IMR-90 (cell line): Measurements from ENCODE around the gene PUS3. TPM values are rescaled to one million over a fixed set of nuclear protein-coding genes. Genes with fewer than 3 reads are reported as not detected.

ENCODE experiments used
- ATAC-seq: fragments of 200-7000 bp; cut with Tn5 transposase; 2 replicates; pipeline ENCODE4 v1.9.1; 2020; ENCODE audit warnings: low read depth, mild to moderate bottlenecking, moderate library complexity
- BruUV-seq: library from RNA; stranded (reverse); fragments of 400-500 nt; replicated peaks from 2 replicates; lab custom pipeline; 2021; lab: Mats Ljungman, UMichigan
- CTCF ChIA-PET: fragments of 300-600 bp; formaldehyde crosslinking; extraction: SDS; loops from one replicate; lab custom pipeline; 2021; ENCODE audit warnings: antibody characterized with exemption; lab: Yijun Ruan, JAX
- POLR2A ChIA-PET: fragments of 300-600 bp; sonication (Branson Sonifier 250); formaldehyde crosslinking; loops from one replicate; lab custom pipeline; 2022; ENCODE audit warnings: antibody characterized with exemption; ENCODE audit not compliant: unreplicated experiment; lab: Charles Lee
- DNase-seq: peaks from one replicate; pipeline ENCODE4 v3.0.0; 2013
- H2AFZ ChIP-seq: replicated peaks from 2 replicates; pipeline ENCODE3; 2013; ENCODE audit warnings: low read length, mild to moderate bottlenecking; ENCODE audit not compliant: poor library complexity
- H2AK5ac ChIP-seq: 2 replicates; pipeline ENCODE4 v1.6.1; 2013; ENCODE audit warnings: low read depth, low read length, inconsistent platforms
- H2AK9ac ChIP-seq: replicated peaks from 2 replicates; pipeline ENCODE3; 2013; ENCODE audit warnings: mild to moderate bottlenecking, low read depth, low read length, moderate library complexity; ENCODE audit not compliant: poor library complexity
- H2BK120ac ChIP-seq: 2 replicates; pipeline ENCODE4 v1.6.1; 2013; ENCODE audit warnings: low read depth, low read length, inconsistent platforms
- H2BK15ac ChIP-seq: 3 replicates; pipeline ENCODE4 v1.6.1; 2013; ENCODE audit warnings: low read depth, low read length, inconsistent platforms
- H2BK20ac ChIP-seq: 2 replicates; pipeline ENCODE4 v1.6.1; 2013; ENCODE audit warnings: low read depth, mild to moderate bottlenecking, inconsistent platforms, low read length, moderate library complexity
- H2BK5ac ChIP-seq: 2 replicates; pipeline ENCODE4 v1.6.1; 2013; ENCODE audit warnings: mild to moderate bottlenecking, low read depth, low read length, inconsistent platforms; ENCODE audit not compliant: poor library complexity, severe bottlenecking
- H3K14ac ChIP-seq: replicated peaks from 2 replicates; pipeline ENCODE4 v1.6.1; 2013; ENCODE audit warnings: low read depth, low read length, inconsistent platforms
- H3K18ac ChIP-seq: 2 replicates; pipeline ENCODE4 v1.6.1; 2013; ENCODE audit warnings: low read depth, low read length, control low read depth
- H3K23ac ChIP-seq: 2 replicates; pipeline ENCODE4 v1.6.1; 2013; ENCODE audit warnings: low read depth, low read length, inconsistent platforms
- H3K27ac ChIP-seq: 2 replicates; pipeline ENCODE4 v1.5.1; 2013; ENCODE audit warnings: mild to moderate bottlenecking, control low read depth, low read length; ENCODE audit not compliant: insufficient read depth
- H3K27me3 ChIP-seq: 2 replicates; pipeline ENCODE4 v1.6.1; 2013; ENCODE audit warnings: low read length; ENCODE audit not compliant: control insufficient read depth, insufficient read depth
- H3K36me3 ChIP-seq: 2 replicates; pipeline ENCODE4 v1.6.1; 2013; ENCODE audit warnings: low read length, mixed read lengths; ENCODE audit not compliant: control insufficient read depth, insufficient read depth
- H3K4ac ChIP-seq: 2 replicates; pipeline ENCODE4 v1.6.1; 2013; ENCODE audit warnings: low read depth, low read length, inconsistent platforms
- H3K4me1 ChIP-seq: 2 replicates; pipeline ENCODE4 v1.6.1; 2013; ENCODE audit warnings: low read length, mixed read lengths; ENCODE audit not compliant: control insufficient read depth, insufficient read depth
- H3K4me2 ChIP-seq: 2 replicates; pipeline ENCODE4 v1.6.1; 2013; ENCODE audit warnings: low read depth, mild to moderate bottlenecking, control low read depth, low read length, moderate library complexity
- H3K4me3 ChIP-seq: 2 replicates; pipeline ENCODE4 v1.5.1; 2013; ENCODE audit warnings: low read depth, mild to moderate bottlenecking, control low read depth, low read length, moderate library complexity; ENCODE audit not compliant: insufficient read depth
- H3K56ac ChIP-seq: 2 replicates; pipeline ENCODE4 v1.6.1; 2013; ENCODE audit warnings: low read length, inconsistent platforms; ENCODE audit not compliant: insufficient read depth; ENCODE audit errors: extremely low read depth
- H3K79me1 ChIP-seq, 2 experiments: 2 replicates each; pipeline ENCODE4 v1.6.1; 2013; ENCODE audit warnings: low read length in 2 of 2, inconsistent platforms in 1 of 2, low read depth in 1 of 2
- H3K9ac ChIP-seq: 2 replicates; pipeline ENCODE4 v1.6.1; 2013; ENCODE audit warnings: low read depth, low read length, control low read depth
- H3K9me1 ChIP-seq: 2 replicates; pipeline ENCODE4 v1.6.1; 2013; ENCODE audit warnings: low read length, inconsistent platforms; ENCODE audit not compliant: insufficient read depth
- H3K9me3 ChIP-seq: 2 replicates; pipeline ENCODE4 v1.6.1; 2013; ENCODE audit warnings: low read length; ENCODE audit not compliant: control insufficient read depth, insufficient read depth
- H4K20me1 ChIP-seq: 2 replicates; pipeline ENCODE4 v1.6.1; 2013; ENCODE audit warnings: low read length, inconsistent platforms; ENCODE audit not compliant: insufficient read depth
- H4K5ac ChIP-seq: 2 replicates; pipeline ENCODE4 v1.6.1; 2013; ENCODE audit warnings: mild to moderate bottlenecking, low read depth, low read length, control low read depth
- H4K8ac ChIP-seq, 2 experiments: 2 replicates each; pipeline ENCODE4 v1.6.1; 2013; ENCODE audit warnings: low read depth in 2 of 2, low read length in 2 of 2, control low read depth in 1 of 2, inconsistent platforms in 1 of 2
- H4K91ac ChIP-seq: 2 replicates; pipeline ENCODE4 v1.6.1; 2013; ENCODE audit warnings: low read depth, low read length, inconsistent platforms; ENCODE audit not compliant: insufficient read depth
- BHLHE40 ChIP-seq: fragments of 150-350 bp; IDR thresholded peaks from 2 replicates; pipeline ENCODE4 v1.6.1; 2016; ENCODE audit warnings: mild to moderate bottlenecking, low read depth, low read length
- CEBPB ChIP-seq: IDR thresholded peaks from 2 replicates; pipeline ENCODE4 v1.6.1; 2012; ENCODE audit warnings: low read depth, low read length, improper control_type of control experiment
- CHD1 ChIP-seq: IDR thresholded peaks from 2 replicates; pipeline ENCODE4 v1.6.1; 2012; ENCODE audit warnings: low read depth, low read length, improper control_type of control experiment
- FOS ChIP-seq: fragments of 150-350 bp; IDR thresholded peaks from 2 replicates; pipeline ENCODE4 v1.6.1; 2016; ENCODE audit warnings: low read depth, low read length
- MAFK ChIP-seq: IDR thresholded peaks from 2 replicates; pipeline ENCODE4 v1.6.1; 2012; ENCODE audit warnings: low read depth, low read length, improper control_type of control experiment
- MAZ ChIP-seq: IDR thresholded peaks from 2 replicates; pipeline ENCODE4 v1.6.1; 2012; ENCODE audit warnings: low read depth, mild to moderate bottlenecking, low read length, improper control_type of control experiment, moderate library complexity, borderline replicate concordance
- MXI1 ChIP-seq: IDR thresholded peaks from 2 replicates; pipeline ENCODE4 v1.6.1; 2012; ENCODE audit warnings: low read depth, mild to moderate bottlenecking, low read length, moderate library complexity, borderline replicate concordance
- NFE2L2 ChIP-seq: fragments of 150-350 bp; IDR thresholded peaks from 2 replicates; pipeline ENCODE4 v1.6.1; 2016; ENCODE audit warnings: low read depth, mild to moderate bottlenecking, low read length
- POLR2A ChIP-seq: IDR thresholded peaks from 2 replicates; pipeline ENCODE4 v1.6.1; 2012; ENCODE audit warnings: mild to moderate bottlenecking, low read depth, low read length
- RAD21 ChIP-seq: IDR thresholded peaks from 2 replicates; pipeline ENCODE4 v1.6.1; 2012; ENCODE audit warnings: low read length, improper control_type of control experiment
- RCOR1 ChIP-seq: IDR thresholded peaks from 2 replicates; pipeline ENCODE4 v1.6.1; 2012; ENCODE audit warnings: mild to moderate bottlenecking, low read length, improper control_type of control experiment; ENCODE audit not compliant: insufficient replicate concordance
- RFX5 ChIP-seq: IDR thresholded peaks from 2 replicates; pipeline ENCODE4 v1.8.0; 2012; ENCODE audit warnings: low read depth, mild to moderate bottlenecking, low read length, moderate library complexity
- SMC3 ChIP-seq: fragments of 150-350 bp; IDR thresholded peaks from 2 replicates; pipeline ENCODE4 v1.6.1; 2016; ENCODE audit warnings: low read depth, mild to moderate bottlenecking, antibody characterized with exemption, low read length, moderate library complexity
- WGBS, 2 experiments: methylation state at CpG; one replicate each; pipeline versions ENCODE4 v1.1.5 to v1.1.7; 2013; ENCODE audit warnings: missing lambda C conversion rate in 2 of 2; ENCODE audit not compliant: insufficient read length in 1 of 2; ENCODE audit errors: extremely low coverage in 2 of 2; 5-methylcytosine and 5-hydroxymethylcytosine counted together
- dilution Hi-C: fragments of 300-500 bp; cut with HindIII; formaldehyde crosslinking; loops from one replicate; pipeline ENCODE4 v1.14.3; 2018; ENCODE audit warnings: low sequenced_read_pairs; ENCODE audit not compliant: unreplicated experiment
- in situ Hi-C: fragments of 300-500 bp; cut with MboI; formaldehyde crosslinking; loops from 3 replicates; pipeline ENCODE4 v1.14.3; 2019; ENCODE audit warnings: low sequenced_read_pairs, inconsistent platforms, mixed read lengths
- intact Hi-C: fragments of 100-400 bp; cut with micrococcal nuclease; formaldehyde crosslinking; loops from 2 replicates; pipeline ENCODE4 v1.10.0; 2022
- polyA plus RNA-seq, 3 experiments: library from polyadenylated mRNA; depleted of rRNA; stranded (reverse); fragments of >200 nt; gene quantifications; 2 replicates each; pipeline ENCODE4 v1.2.3, GENCODE V29; 2012; ENCODE audit warnings: low replicate concordance in 1 of 3
- total RNA-seq: library from RNA; depleted of rRNA; stranded (reverse); fragments of >200 nt; gene quantifications from 2 replicates; pipeline ENCODE4 v1.2.3, GENCODE V29; 2012
- TF ChIP-seq, protein P1 (sequence below): conservative IDR thresholded peaks from 2 replicates; pipeline ENCODE4 v1.5.1; 2012; ENCODE audit warnings: mild to moderate bottlenecking, low read depth, low read length, improper control_type of control experiment
- TF ChIP-seq, protein P2 (sequence below): fragments of 150-350 bp; IDR thresholded peaks from 2 replicates; pipeline ENCODE4 v1.6.1; 2016; ENCODE audit warnings: low read depth, mild to moderate bottlenecking, low read length, moderate library complexity, borderline replicate concordance
- TF ChIP-seq, protein P3 (sequence below): fragments of 150-350 bp; IDR thresholded peaks from 2 replicates; pipeline ENCODE4 v1.6.1; 2017; ENCODE audit warnings: mild to moderate bottlenecking, antibody characterized with exemption, low read length, low read depth

The PUS3 gene
- total and polyA plus RNA-seq, 2 of the 4 experiments (the other 2 are of a cell fraction), result 6.1 to 11.7 TPM

DNA sequence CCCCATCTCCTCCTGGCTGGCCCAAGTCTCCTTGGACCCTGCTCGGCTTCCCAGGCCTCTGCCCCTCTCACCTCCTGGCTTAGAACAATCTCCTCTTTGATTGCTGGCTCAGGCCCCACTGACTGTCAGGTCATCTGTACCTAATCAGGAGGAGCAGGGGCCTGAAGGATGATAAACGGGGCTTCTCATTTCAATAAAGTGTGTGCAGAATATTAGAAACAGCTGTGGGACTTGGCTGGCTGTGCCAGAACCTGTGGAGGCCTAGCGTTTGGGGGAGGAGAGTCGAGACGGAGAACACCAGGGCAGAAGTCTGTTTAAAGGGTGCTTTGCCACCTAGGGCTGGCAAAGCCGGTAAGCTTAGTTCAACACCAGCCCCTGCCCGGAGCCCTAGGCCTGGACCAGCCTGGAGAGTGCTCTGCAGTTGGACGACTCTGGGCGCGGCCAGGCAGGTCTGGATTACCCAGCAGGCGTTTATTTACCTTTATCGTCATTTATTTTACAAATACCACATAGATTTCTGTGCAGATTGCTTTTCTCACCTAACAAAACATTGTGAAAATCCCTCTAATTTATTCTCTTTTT, 32.7 kb upstream of the PUS3 start:
- H3K79me1 ChIP-seq, result no peaks in the 10 kb centered on the region
- 35% methylated on average over 8 of the region's 12 CpGs; no CpG with 5 or more reads in 1 of the 2 experiments for WGBS, 2 experiments
- H3K4me2 ChIP-seq, result no peak overlapping the region
- H4K91ac ChIP-seq, result no peak overlapping the region
- no peak overlapping the region for H2AK5ac ChIP-seq
- no peak overlapping the region for H3K56ac ChIP-seq
- H3K4ac ChIP-seq, result no peak overlapping the region
- H3K18ac ChIP-seq, result no peak overlapping the region
- no peak overlapping the region for H3K9ac ChIP-seq
- peaks cover 25% of the 10 kb centered on the region for H3K27me3 ChIP-seq
- intact Hi-C loops, result no loop called here
- no peaks in the 10 kb centered on the region; the same call in 1 of the 2 replicates for H3K4me1 ChIP-seq
- H4K20me1 ChIP-seq, result no peaks in the 10 kb centered on the region
- ATAC-seq (no peak), DNase-seq (no peak)
- no peak overlapping the region for H2BK20ac ChIP-seq
- no peaks in the 10 kb centered on the region for H3K36me3 ChIP-seq
- no peak overlapping the region for H4K5ac ChIP-seq
- no TSS peak for BruUV-seq
- no peak overlapping the region for H2AFZ ChIP-seq
- no peak overlapping the region for H3K23ac ChIP-seq
- ChIA-PET CTCF (no interaction called here), POLR2A (no interaction called here)
- no peaks in the 10 kb centered on the region for H3K9me3 ChIP-seq
- H3K14ac ChIP-seq, result no peak overlapping the region
- in situ Hi-C loops, result no loop called here
- H2BK15ac ChIP-seq, result no peak overlapping the region
- TF ChIP-seq SMC3 (no peak), CHD1 (no peak), NFE2L2 (no peak), FOS (no peak), MAFK (no peak), RCOR1 (no peak), RFX5 (no peak), MAZ (no peak), CEBPB (no peak), BHLHE40 (no peak), RAD21 (no peak), MXI1 (no peak), POLR2A (no peak)
- TF ChIP-seq, protein P1, sequence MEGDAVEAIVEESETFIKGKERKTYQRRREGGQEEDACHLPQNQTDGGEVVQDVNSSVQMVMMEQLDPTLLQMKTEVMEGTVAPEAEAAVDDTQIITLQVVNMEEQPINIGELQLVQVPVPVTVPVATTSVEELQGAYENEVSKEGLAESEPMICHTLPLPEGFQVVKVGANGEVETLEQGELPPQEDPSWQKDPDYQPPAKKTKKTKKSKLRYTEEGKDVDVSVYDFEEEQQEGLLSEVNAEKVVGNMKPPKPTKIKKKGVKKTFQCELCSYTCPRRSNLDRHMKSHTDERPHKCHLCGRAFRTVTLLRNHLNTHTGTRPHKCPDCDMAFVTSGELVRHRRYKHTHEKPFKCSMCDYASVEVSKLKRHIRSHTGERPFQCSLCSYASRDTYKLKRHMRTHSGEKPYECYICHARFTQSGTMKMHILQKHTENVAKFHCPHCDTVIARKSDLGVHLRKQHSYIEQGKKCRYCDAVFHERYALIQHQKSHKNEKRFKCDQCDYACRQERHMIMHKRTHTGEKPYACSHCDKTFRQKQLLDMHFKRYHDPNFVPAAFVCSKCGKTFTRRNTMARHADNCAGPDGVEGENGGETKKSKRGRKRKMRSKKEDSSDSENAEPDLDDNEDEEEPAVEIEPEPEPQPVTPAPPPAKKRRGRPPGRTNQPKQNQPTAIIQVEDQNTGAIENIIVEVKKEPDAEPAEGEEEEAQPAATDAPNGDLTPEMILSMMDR, result no peak
- TF ChIP-seq, protein P2, sequence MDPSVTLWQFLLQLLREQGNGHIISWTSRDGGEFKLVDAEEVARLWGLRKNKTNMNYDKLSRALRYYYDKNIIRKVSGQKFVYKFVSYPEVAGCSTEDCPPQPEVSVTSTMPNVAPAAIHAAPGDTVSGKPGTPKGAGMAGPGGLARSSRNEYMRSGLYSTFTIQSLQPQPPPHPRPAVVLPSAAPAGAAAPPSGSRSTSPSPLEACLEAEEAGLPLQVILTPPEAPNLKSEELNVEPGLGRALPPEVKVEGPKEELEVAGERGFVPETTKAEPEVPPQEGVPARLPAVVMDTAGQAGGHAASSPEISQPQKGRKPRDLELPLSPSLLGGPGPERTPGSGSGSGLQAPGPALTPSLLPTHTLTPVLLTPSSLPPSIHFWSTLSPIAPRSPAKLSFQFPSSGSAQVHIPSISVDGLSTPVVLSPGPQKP, result no peak
- TF ChIP-seq, protein P3, sequence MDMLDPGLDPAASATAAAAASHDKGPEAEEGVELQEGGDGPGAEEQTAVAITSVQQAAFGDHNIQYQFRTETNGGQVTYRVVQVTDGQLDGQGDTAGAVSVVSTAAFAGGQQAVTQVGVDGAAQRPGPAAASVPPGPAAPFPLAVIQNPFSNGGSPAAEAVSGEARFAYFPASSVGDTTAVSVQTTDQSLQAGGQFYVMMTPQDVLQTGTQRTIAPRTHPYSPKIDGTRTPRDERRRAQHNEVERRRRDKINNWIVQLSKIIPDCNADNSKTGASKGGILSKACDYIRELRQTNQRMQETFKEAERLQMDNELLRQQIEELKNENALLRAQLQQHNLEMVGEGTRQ, result no peak
- no peak overlapping the region for H2BK5ac ChIP-seq
- H3K27ac ChIP-seq, result no peak overlapping the region
- H2AK9ac ChIP-seq, result no peak overlapping the region
- no peak overlapping the region for H2BK120ac ChIP-seq
- no peaks in the 10 kb centered on the region for H3K9me1 ChIP-seq
- dilution Hi-C loops, result no loop called here
- H3K4me3 ChIP-seq, result no peak overlapping the region
- H4K8ac ChIP-seq, result no peak overlapping the region
